Epithelial cell of esophagus (primary cell): ENCODE measurements around the gene HIPK3.

Experiments
- DNase-seq: peaks from one replicate; pipeline ENCODE4 v3.0.0; 2010; ENCODE audit warnings: low read depth
- H3K4me3 ChIP-seq: 2 replicates; pipeline ENCODE4 v1.5.1; 2011; ENCODE audit warnings: mild to moderate bottlenecking, low read length, control low read depth
- TF ChIP-seq, protein P1 (sequence below): IDR thresholded peaks from 2 replicates; pipeline ENCODE4 v1.5.1; 2011; ENCODE audit warnings: low read depth, mild to moderate bottlenecking, low read length, control low read depth, inconsistent platforms; ENCODE audit not compliant: insufficient read depth; ENCODE audit errors: missing control alignments

The HIPK3 gene

DNA sequence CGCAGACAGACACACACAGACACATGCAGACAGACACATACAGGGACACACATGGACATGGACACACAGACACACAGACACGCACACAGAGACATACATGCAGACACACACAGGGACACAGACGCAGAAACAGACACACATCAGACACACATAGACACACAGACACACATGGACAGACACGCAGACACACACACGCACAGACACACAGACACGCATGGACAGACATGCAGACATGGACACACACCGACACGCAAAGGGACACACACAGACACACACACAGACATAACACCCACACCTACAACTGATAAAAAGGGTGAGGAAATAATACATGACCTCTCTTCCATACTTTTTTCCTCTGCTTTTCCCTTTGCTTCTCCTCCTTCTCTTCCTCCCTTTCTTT lies 146.2 kb downstream of the HIPK3 start:
- TF ChIP-seq, protein P1, sequence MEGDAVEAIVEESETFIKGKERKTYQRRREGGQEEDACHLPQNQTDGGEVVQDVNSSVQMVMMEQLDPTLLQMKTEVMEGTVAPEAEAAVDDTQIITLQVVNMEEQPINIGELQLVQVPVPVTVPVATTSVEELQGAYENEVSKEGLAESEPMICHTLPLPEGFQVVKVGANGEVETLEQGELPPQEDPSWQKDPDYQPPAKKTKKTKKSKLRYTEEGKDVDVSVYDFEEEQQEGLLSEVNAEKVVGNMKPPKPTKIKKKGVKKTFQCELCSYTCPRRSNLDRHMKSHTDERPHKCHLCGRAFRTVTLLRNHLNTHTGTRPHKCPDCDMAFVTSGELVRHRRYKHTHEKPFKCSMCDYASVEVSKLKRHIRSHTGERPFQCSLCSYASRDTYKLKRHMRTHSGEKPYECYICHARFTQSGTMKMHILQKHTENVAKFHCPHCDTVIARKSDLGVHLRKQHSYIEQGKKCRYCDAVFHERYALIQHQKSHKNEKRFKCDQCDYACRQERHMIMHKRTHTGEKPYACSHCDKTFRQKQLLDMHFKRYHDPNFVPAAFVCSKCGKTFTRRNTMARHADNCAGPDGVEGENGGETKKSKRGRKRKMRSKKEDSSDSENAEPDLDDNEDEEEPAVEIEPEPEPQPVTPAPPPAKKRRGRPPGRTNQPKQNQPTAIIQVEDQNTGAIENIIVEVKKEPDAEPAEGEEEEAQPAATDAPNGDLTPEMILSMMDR = no peak
- no peak overlapping the region for H3K4me3 ChIP-seq
- no peak for DNase-seq

GRCh38 chr11:33405834-33406602 lies 148.8 kb downstream of the HIPK3 start:
- H3K4me3 ChIP-seq = no peak overlapping the region
- DNase-seq = no peak
- TF ChIP-seq, protein P1 = no peak
